GM10266 (cell line): ENCODE data around the gene SERTAD1.

Experiments used
- DNase-seq: peaks from one replicate; pipeline ENCODE4 v3.0.0; 2012; ENCODE audit errors: extremely low spot score
- CTCF ChIP-seq: IDR thresholded peaks from 2 replicates; pipeline ENCODE4 v1.5.1; 2012; ENCODE audit warnings: mild to moderate bottlenecking, low read depth; ENCODE audit not compliant: control insufficient read depth, insufficient read depth; ENCODE audit errors: missing control alignments

Gene SERTAD1

GRCh38 chr19:40418040-40418439 lies 7.8 kb downstream of the SERTAD1 start:
- TF ChIP-seq CTCF = no peak

GRCh38 chr19:40417643-40417981 lies 8.2 kb downstream of the SERTAD1 start:
- no peak for TF ChIP-seq CTCF
- DNase-seq = no peak

More at GRCh38 chr19:40418040-40418439, 7.8 kb downstream of the SERTAD1 start:
- DNase-seq = no peak

GRCh38 chr19:40416918-40417642 lies 8.7 kb downstream of the SERTAD1 start:
- peak; percentile 53 for DNase-seq

GRCh38 chr19:40415768-40416167 lies 10.0 kb downstream of the SERTAD1 start:
- DNase-seq = no peak
- TF ChIP-seq CTCF = no peak

More at GRCh38 chr19:40416918-40417642, 8.7 kb downstream of the SERTAD1 start:
- TF ChIP-seq CTCF = no peak

GRCh38 chr19:40414542-40415535 lies 11.0 kb downstream of the SERTAD1 start:
- no peak for DNase-seq
- no peak for TF ChIP-seq CTCF

GRCh38 chr19:40413291-40413845 lies 12.4 kb downstream of the SERTAD1 start, which contains the start of gene PRX:
Gene PRX (minus strand): TSS chr19:40413378. CDS start chr19:40407932, 5,446 bp downstream.
- DNase-seq = no peak
- no peak for TF ChIP-seq CTCF
